GM12878 (cell line): ENCODE measurements around the gene SYCE1L. TPM values are rescaled to one million over a fixed set of nuclear protein-coding genes. Genes with fewer than 3 reads are reported as not detected.

Experiments used
- ATAC-seq: fragments of 200-7000 bp; cut with Tn5 transposase; 3 replicates; pipeline ENCODE4 v1.9.1; 2020; ENCODE audit warnings: mild to moderate bottlenecking, moderate library complexity
- BruUV-seq: library from RNA; stranded (reverse); fragments of 400-500 nt; replicated peaks from 2 replicates; lab custom pipeline; 2021; lab: Mats Ljungman, UMichigan
- CTCF ChIA-PET: fragments of 300-600 bp; sonication (Branson Sonifier 250); formaldehyde crosslinking; extraction: SDS; loops from one replicate; lab custom pipeline; 2021; ENCODE audit warnings: inconsistent platforms; lab: Yijun Ruan, JAX
- POLR2A ChIA-PET: fragments of 350-600 bp; formaldehyde crosslinking; extraction: SDS; loops from one replicate; lab custom pipeline; 2021; ENCODE audit warnings: inconsistent platforms; lab: Charles Lee
- RAD21 ChIA-PET: fragments of 300-600 bp; sonication (Branson Sonifier 250); formaldehyde crosslinking; loops from one replicate; lab custom pipeline; 2023; ENCODE audit warnings: antibody characterized with exemption; ENCODE audit not compliant: unreplicated experiment; lab: Charles Lee
- SMC1A ChIA-PET: fragments of 300-600 bp; sonication (Branson Sonifier 250); formaldehyde crosslinking; loops from one replicate; lab custom pipeline; 2023; ENCODE audit not compliant: unreplicated experiment, uncharacterized antibody; lab: Charles Lee
- DNase-seq: peaks from one replicate; pipeline ENCODE4 v3.0.0-alpha.2; 2011; ENCODE audit warnings: low read depth, low spot score
- FAIRE-seq: peaks from 3 replicates; lab custom pipeline; 2011; peaks lifted over from hg19 to GRCh38; lab: Jason Lieb, UNC
- H2AFZ ChIP-seq: 2 replicates; pipeline ENCODE4 v1.6.0; 2011; ENCODE audit warnings: low read depth, low read length, control low read depth; ENCODE audit not compliant: control insufficient read depth
- H3K27ac ChIP-seq: 2 replicates; pipeline ENCODE4 v1.5.1; 2011; ENCODE audit warnings: control low read depth; ENCODE audit not compliant: control insufficient read depth, insufficient read depth
- H3K27me3 ChIP-seq, 2 experiments: replicated peaks in 1 of 2; 2 replicates each; pipeline versions ENCODE4 v1.6.0 to v1.6.1; 2011; ENCODE audit warnings: low read length in 1 of 2; ENCODE audit not compliant: control insufficient read depth in 2 of 2, insufficient read depth in 2 of 2
- H3K36me3 ChIP-seq, 2 experiments: 2 replicates each; pipeline ENCODE4 v1.5.1; 2011; ENCODE audit warnings: low read length in 1 of 2; ENCODE audit not compliant: control insufficient read depth in 2 of 2, insufficient read depth in 2 of 2
- H3K4me1 ChIP-seq: 2 replicates; pipeline ENCODE4 v1.6.1; 2011; ENCODE audit warnings: mild to moderate bottlenecking, low read length, moderate library complexity, mixed read lengths; ENCODE audit not compliant: control insufficient read depth, insufficient read depth
- H3K4me2 ChIP-seq: 2 replicates; pipeline ENCODE4 v1.6.0; 2011; ENCODE audit warnings: control low read depth; ENCODE audit not compliant: control insufficient read depth, insufficient read depth
- H3K4me3 ChIP-seq: fragments of 200-600 bp; sonication (generic); 2 replicates; pipeline ENCODE4 v1.5.1; 2016
- H3K79me2 ChIP-seq: 2 replicates; pipeline ENCODE4 v1.6.0; 2011; ENCODE audit warnings: low read length; ENCODE audit not compliant: control insufficient read depth, insufficient read depth
- H3K9ac ChIP-seq: 2 replicates; pipeline ENCODE4 v1.8.0; 2011; ENCODE audit warnings: low read length, control low read depth, mixed read lengths; ENCODE audit not compliant: control insufficient read depth, insufficient read depth
- H3K9me3 ChIP-seq: replicated peaks from 3 replicates; pipeline ENCODE4 v1.5.1; 2011; ENCODE audit warnings: mild to moderate bottlenecking, low read length; ENCODE audit not compliant: control insufficient read depth, insufficient read depth
- H4K20me1 ChIP-seq: 2 replicates; pipeline ENCODE4 v1.6.0; 2011; ENCODE audit not compliant: control insufficient read depth, insufficient read depth
- BCL11A ChIP-seq: IDR thresholded peaks from 2 replicates; pipeline ENCODE4 v1.6.1; 2011; ENCODE audit warnings: low read depth, low read length
- JUNB ChIP-seq: IDR thresholded peaks from 2 replicates; pipeline ENCODE4 v1.6.1; 2016; ENCODE audit warnings: antibody characterized with exemption, mild to moderate bottlenecking
- POLR2A ChIP-seq: IDR thresholded peaks from 2 replicates; pipeline ENCODE4 v1.6.1; 2011; ENCODE audit warnings: low read depth, mild to moderate bottlenecking, low read length
- RB1 ChIP-seq: fragments of 450-650 bp; formaldehyde crosslinking; IDR thresholded peaks from 2 replicates; pipeline ENCODE4 v1.6.1; 2017; ENCODE audit warnings: mild to moderate bottlenecking, borderline replicate concordance
- SREBF1 ChIP-seq: IDR thresholded peaks from 2 replicates; pipeline ENCODE4 v1.6.1; 2012; ENCODE audit warnings: mild to moderate bottlenecking, low read length
- TAF1 ChIP-seq: IDR thresholded peaks from 2 replicates; pipeline ENCODE4 v1.6.1; 2011; ENCODE audit warnings: mild to moderate bottlenecking, low read depth, low read length, borderline replicate concordance
- ZNF384 ChIP-seq: IDR thresholded peaks from 2 replicates; pipeline ENCODE4 v1.6.1; 2012; ENCODE audit warnings: low read depth, mild to moderate bottlenecking, low read length, improper control_type of control experiment, borderline replicate concordance
- WGBS: methylation state at CpG from one replicate; pipeline ENCODE4 v1.1.6; 2016; ENCODE audit warnings: low lambda C conversion rate; ENCODE audit not compliant: insufficient replicate concordance, insufficient coverage; ENCODE audit errors: missing lambda C conversion rate; 5-methylcytosine and 5-hydroxymethylcytosine counted together
- in situ Hi-C: fragments of 300-500 bp; cut with MboI; formaldehyde crosslinking; loops from 9 replicates; pipeline ENCODE4 v1.14.3; 2018; ENCODE audit warnings: mixed read lengths
- intact Hi-C: fragments of 100-400 bp; cut with micrococcal nuclease; formaldehyde crosslinking; loops from one replicate; pipeline ENCODE4 v1.14.2; 2022; ENCODE audit not compliant: unreplicated experiment
- polyA plus RNA-seq, 11 experiments: library from polyadenylated mRNA; depleted of rRNA in 4 of 11; unstranded in 6 of 11; stranded (reverse) in 5 of 11; fragments of >200 nt; fragmentation: Nextera tagmentation in 4 of 11; fragmentation: Illumina TruSeq in 1 of 11; extraction: Ambion mirVana in 4 of 11; extraction: Trizol in 1 of 11; gene quantifications; 1 replicate in 1 of 11; 2 replicates in 10 of 11; pipeline versions ENCODE4 v1.2.1 to v1.2.3, GENCODE V29; 2011 to 2016; ENCODE audit warnings: inconsistent platforms in 2 of 11, missing spikeins in 2 of 11, low read depth in 1 of 11
- total RNA-seq, 4 experiments: library from RNA; depleted of rRNA in 3 of 4; stranded (reverse); fragments of >200 nt in 3 of 4; fragmentation: Illumina TruSeq in 1 of 4; extraction: Trizol in 1 of 4; gene quantifications; 2 replicates each; pipeline versions ENCODE4 v1.2.1 to v1.2.3, GENCODE V29; 2013 to 2021
- TF ChIP-seq, protein P1 (sequence below): IDR thresholded peaks from 2 replicates; pipeline ENCODE4 v1.6.1; 2011; ENCODE audit warnings: borderline replicate concordance, low read depth, mild to moderate bottlenecking, moderate library complexity, low read length; ENCODE audit not compliant: insufficient read depth, poor library complexity, severe bottlenecking
- TF ChIP-seq, protein P2 (sequence below): IDR thresholded peaks from 2 replicates; pipeline ENCODE4 v1.6.1; 2011; ENCODE audit warnings: borderline replicate concordance, low read depth, mild to moderate bottlenecking, moderate library complexity, mixed read lengths, low read length; ENCODE audit not compliant: insufficient read depth; ENCODE audit errors: extremely low read length
- TF ChIP-seq, protein P3 (sequence below): fragments of 150-350 bp; IDR thresholded peaks from 2 replicates; pipeline ENCODE4 v1.6.1; 2014; ENCODE audit warnings: mild to moderate bottlenecking, low read depth, low read length
- TF ChIP-seq, protein P4 (sequence below): IDR thresholded peaks from 2 replicates; pipeline ENCODE4 v1.6.1; 2012; ENCODE audit warnings: mild to moderate bottlenecking, low read depth, low read length

Gene SYCE1L
- total and polyA plus RNA-seq, 10 of the 15 experiments (the other 5 are each of a cell fraction or from before 2014, with no cell fraction given), result 0.35 to 4.6 (median 0.91) TPM; not detected in 5

DNA sequence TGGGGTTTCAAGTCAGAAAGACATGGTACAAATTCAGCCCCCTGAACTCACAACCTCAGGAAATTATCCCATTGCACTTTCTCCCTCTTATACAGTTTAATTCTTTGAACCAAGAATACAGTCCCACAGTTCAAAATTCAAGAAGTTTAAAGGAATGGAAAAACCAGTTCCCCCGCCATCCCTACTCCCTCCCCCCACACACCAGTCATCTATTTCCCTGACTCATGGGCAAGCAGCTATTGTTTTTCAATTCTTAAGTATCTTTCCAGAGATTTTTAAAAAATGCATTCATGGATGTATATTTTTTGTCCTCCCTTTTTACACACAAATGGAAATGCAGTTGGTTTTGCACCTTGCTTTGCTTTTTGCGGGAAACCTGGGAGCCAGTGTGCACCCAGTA is 7.3 kb downstream of the SYCE1L start (continued):
- TF ChIP-seq, protein P1, sequence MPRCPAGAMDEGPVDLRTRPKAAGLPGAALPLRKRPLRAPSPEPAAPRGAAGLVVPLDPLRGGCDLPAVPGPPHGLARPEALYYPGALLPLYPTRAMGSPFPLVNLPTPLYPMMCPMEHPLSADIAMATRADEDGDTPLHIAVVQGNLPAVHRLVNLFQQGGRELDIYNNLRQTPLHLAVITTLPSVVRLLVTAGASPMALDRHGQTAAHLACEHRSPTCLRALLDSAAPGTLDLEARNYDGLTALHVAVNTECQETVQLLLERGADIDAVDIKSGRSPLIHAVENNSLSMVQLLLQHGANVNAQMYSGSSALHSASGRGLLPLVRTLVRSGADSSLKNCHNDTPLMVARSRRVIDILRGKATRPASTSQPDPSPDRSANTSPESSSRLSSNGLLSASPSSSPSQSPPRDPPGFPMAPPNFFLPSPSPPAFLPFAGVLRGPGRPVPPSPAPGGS, result no peak
- no peak for TF ChIP-seq SREBF1
- TF ChIP-seq POLR2A, result no peak
- TF ChIP-seq, protein P2, sequence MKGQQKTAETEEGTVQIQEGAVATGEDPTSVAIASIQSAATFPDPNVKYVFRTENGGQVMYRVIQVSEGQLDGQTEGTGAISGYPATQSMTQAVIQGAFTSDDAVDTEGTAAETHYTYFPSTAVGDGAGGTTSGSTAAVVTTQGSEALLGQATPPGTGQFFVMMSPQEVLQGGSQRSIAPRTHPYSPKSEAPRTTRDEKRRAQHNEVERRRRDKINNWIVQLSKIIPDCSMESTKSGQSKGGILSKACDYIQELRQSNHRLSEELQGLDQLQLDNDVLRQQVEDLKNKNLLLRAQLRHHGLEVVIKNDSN, result no peak
- TF ChIP-seq ZNF384, result no peak
- TF ChIP-seq, protein P3, sequence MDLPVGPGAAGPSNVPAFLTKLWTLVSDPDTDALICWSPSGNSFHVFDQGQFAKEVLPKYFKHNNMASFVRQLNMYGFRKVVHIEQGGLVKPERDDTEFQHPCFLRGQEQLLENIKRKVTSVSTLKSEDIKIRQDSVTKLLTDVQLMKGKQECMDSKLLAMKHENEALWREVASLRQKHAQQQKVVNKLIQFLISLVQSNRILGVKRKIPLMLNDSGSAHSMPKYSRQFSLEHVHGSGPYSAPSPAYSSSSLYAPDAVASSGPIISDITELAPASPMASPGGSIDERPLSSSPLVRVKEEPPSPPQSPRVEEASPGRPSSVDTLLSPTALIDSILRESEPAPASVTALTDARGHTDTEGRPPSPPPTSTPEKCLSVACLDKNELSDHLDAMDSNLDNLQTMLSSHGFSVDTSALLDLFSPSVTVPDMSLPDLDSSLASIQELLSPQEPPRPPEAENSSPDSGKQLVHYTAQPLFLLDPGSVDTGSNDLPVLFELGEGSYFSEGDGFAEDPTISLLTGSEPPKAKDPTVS, result no peak
- no peak for TF ChIP-seq RB1
- no peak for TF ChIP-seq JUNB

DNA sequence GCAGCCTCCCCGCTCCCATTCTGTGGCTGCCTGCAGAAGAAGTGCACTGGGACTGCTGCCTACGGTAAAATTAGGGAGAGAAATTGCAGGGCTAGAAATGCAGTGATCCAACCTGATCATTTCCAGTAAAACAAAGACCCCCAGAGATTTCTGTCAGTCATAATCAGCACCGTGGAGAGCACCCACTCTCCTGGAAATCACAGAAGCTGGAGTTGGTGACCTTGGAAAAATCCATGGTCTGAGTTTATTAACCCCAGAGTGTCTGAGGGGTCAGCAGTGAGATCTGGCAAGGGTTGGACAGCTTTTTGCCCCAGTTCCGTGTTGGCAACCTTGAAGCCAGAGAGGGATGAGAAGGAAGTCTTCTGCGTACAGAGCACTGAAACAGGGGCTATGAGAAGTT is 7.8 kb downstream of the SYCE1L start:
- Histone ChIP-seq H3K9me3 (no peaks in the 10 kb centered on the region), H3K27me3 (no peaks in the 10 kb centered on the region), H3K9ac (no peak overlapping the region), H3K27ac (no peak overlapping the region), H3K36me3 (no peaks in the 10 kb centered on the region; a peak in 1 of 4 replicates), H3K79me2 (no peaks in the 10 kb centered on the region), H3K4me1 (no peaks in the 10 kb centered on the region; the same call in 1 of the 2 replicates), H4K20me1 (no peaks in the 10 kb centered on the region; the same call in 1 of the 2 replicates), H2AFZ (no peak overlapping the region), H3K4me2 (no peak overlapping the region)
- ChIA-PET CTCF (no interaction called here), SMC1A (no interaction called here), POLR2A (no interaction called here), RAD21 (interaction anchor here (0.6 kb wide), 1 partner anchor 1512 kb away, joined by 3 read pairs; no protein-coding TSS in a partner anchor)
- in situ Hi-C loops, result no loop called here
- 93% methylated on average over 5 of the region's 5 CpGs for WGBS
- BruUV-seq, result no TSS peak
- FAIRE-seq, result no peak
- intact Hi-C loops, result no loop called here
- no peak for DNase-seq
- ATAC-seq, result no peak
- no peak for TF ChIP-seq BCL11A
- TF ChIP-seq, protein P4, sequence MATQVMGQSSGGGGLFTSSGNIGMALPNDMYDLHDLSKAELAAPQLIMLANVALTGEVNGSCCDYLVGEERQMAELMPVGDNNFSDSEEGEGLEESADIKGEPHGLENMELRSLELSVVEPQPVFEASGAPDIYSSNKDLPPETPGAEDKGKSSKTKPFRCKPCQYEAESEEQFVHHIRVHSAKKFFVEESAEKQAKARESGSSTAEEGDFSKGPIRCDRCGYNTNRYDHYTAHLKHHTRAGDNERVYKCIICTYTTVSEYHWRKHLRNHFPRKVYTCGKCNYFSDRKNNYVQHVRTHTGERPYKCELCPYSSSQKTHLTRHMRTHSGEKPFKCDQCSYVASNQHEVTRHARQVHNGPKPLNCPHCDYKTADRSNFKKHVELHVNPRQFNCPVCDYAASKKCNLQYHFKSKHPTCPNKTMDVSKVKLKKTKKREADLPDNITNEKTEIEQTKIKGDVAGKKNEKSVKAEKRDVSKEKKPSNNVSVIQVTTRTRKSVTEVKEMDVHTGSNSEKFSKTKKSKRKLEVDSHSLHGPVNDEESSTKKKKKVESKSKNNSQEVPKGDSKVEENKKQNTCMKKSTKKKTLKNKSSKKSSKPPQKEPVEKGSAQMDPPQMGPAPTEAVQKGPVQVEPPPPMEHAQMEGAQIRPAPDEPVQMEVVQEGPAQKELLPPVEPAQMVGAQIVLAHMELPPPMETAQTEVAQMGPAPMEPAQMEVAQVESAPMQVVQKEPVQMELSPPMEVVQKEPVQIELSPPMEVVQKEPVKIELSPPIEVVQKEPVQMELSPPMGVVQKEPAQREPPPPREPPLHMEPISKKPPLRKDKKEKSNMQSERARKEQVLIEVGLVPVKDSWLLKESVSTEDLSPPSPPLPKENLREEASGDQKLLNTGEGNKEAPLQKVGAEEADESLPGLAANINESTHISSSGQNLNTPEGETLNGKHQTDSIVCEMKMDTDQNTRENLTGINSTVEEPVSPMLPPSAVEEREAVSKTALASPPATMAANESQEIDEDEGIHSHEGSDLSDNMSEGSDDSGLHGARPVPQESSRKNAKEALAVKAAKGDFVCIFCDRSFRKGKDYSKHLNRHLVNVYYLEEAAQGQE, result peak; percentile 66; the same call in 1 of the 2 replicates
- TF ChIP-seq TAF1, result no peak
- TF ChIP-seq, all 136 proteins: peak for 1
- H3K4me3 ChIP-seq, result no peak overlapping the region
